ENCODE results near the gene CCNT1. TPM values are rescaled to one million over a fixed set of nuclear protein-coding genes. Genes with fewer than 3 reads are reported as not detected.
A peak's percentile ranks its signal among the peaks of the same experiment; 100 is the strongest.
"Not testable (repeated sequence)": the region's sequence is repeated elsewhere in the genome, so short reads cannot be mapped to it uniquely, and the experiment has no call there.

The CCNT1 gene
- total RNA-seq, 2 donors from 2014 or later = 87.5 to 117 TPM

DNA sequence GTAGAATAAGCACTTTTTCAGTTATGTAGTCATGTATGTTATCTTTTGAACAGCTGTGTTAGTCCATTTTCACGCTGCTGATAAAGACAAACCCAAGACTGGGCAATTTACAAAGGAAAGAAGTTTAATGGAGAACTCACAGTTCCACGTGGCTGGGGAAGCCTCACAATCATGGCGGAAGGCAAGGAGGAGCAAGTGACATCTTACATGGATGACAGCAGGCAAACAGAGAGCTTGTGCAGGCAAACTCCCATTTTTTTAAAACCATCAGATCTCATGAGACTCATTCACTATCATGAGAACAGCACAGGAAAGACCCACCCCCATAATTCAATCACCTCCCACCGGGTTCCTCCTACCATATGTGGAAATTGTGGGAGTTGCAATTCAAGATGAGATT is 2.5 kb upstream of the CCNT1 start:
- not testable (repeated sequence) for H3K27me3 Mint-ChIP-seq

DNA sequence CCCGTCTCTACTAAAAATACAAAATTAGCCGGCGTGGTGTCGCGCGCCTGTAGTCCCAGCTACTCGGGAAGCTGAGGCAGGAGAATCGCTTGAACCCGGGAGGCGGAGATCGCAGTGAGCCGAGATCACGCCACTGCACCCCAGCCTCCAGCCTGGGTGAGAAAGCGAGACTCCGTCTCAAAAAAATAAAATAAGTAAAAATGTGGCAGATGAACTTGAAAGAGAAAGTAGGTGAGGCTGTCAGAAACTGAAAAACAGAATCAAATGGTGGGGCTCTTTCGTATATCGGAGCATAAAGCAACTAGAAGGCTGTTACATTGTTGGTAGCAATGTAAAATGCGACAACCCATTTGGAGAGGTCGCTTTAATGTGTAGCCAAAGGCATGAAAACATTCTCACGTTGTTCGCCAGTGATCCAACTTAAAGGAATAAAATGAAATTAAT is 767 bp upstream of the CCNT1 start:
- Mint-ChIP-seq H3K36me3 (ENCODE audit: low read depth) (no peaks in the 10 kb centered on the region), H3K4me3 (peak overlapping the region; percentile 85), H3K4me1 (peaks cover 28% of the 10 kb centered on the region), H3K27ac (peak overlapping the region; percentile 100), H3K27me3 (no peaks in the 10 kb centered on the region)
- H3K9me3 ChIP-seq (ENCODE audit: control insufficient read depth, low read length, poor library complexity, severe bottlenecking) = no peaks in the 10 kb centered on the region
- DNase-seq = no peak
- no peak for ATAC-seq

More for the DNA sequence above, 2.5 kb upstream of the CCNT1 start:
- not testable (repeated sequence) for H3K4me3 Mint-ChIP-seq; ATAC-seq; H3K36me3 Mint-ChIP-seq (ENCODE audit: low read depth); H3K27ac Mint-ChIP-seq; H3K9me3 ChIP-seq (ENCODE audit: control insufficient read depth, low read length, poor library complexity, severe bottlenecking); DNase-seq
- peaks cover 21% of the 10 kb centered on the region for H3K4me1 Mint-ChIP-seq

GRCh38 chr12:48716168-48716492 is 377 bp downstream of the CCNT1 start:
- DNase-seq (no peak), ATAC-seq (no peak)
- Mint-ChIP-seq H3K4me3 (peak overlapping the region; percentile 85), H3K27ac (peak overlapping the region; percentile 100), H3K4me1 (peaks cover 30% of the 10 kb centered on the region), H3K27me3 (no peaks in the 10 kb centered on the region), H3K36me3 (ENCODE audit: low read depth) (no peaks in the 10 kb centered on the region)
- no peaks in the 10 kb centered on the region for H3K9me3 ChIP-seq (ENCODE audit: control insufficient read depth, low read length, poor library complexity, severe bottlenecking)

DNA sequence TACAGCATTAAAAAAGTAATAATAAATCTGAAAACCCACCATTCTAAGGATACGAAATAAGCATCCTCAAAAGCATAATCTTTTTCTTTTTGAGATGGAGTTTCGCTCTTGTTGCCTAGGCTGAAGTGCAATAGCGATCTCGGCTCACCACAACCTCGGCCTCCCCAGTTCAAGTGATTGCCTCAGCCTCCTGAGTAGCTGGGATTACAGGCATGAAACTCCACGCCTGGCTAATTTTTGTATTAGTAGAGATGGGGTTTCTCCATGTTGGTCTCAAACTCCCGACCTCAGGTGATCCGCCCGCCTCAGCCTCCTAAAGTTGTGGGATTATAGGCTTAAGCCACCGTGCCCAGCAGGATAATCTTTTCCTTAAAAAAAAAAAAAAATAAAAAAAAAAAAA is 4.3 kb downstream of the CCNT1 start:
- no peak overlapping the region for H3K27ac Mint-ChIP-seq

DNA sequence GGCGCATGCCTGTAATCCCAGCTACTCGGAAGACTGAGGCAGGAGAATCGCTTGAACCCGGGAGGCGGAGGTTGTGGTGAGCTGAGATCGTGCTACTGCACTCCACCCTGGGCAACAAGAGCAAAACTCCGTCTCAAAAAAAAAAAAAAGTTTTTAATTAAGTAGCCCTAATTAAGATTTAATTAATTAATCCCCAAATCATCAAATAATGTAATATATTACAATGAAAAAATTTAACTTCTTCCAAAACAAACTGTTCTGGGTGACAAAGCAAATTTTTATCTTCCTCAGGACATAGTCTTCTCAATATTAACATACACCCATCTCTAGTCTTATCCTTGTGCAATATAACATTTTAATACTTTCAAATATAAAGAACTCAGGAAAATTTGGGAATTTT is 17.7 kb downstream of the CCNT1 start:
- H3K4me3 Mint-ChIP-seq; H3K4me1 Mint-ChIP-seq; H3K27ac Mint-ChIP-seq; H3K36me3 Mint-ChIP-seq (ENCODE audit: low read depth); H3K9me3 ChIP-seq (ENCODE audit: control insufficient read depth, low read length, poor library complexity, severe bottlenecking); H3K27me3 Mint-ChIP-seq; ATAC-seq; DNase-seq: not testable (repeated sequence)

More for the DNA sequence above, 4.3 kb downstream of the CCNT1 start:
- H3K27me3 Mint-ChIP-seq = no peaks in the 10 kb centered on the region
- H3K4me3 Mint-ChIP-seq = no peak overlapping the region
- DNase-seq = no peak
- no peak for ATAC-seq
- no peaks in the 10 kb centered on the region for H3K36me3 Mint-ChIP-seq (ENCODE audit: low read depth)
- peaks cover 33% of the 10 kb centered on the region for H3K4me1 Mint-ChIP-seq
- no peaks in the 10 kb centered on the region for H3K9me3 ChIP-seq (ENCODE audit: control insufficient read depth, low read length, poor library complexity, severe bottlenecking)

DNA sequence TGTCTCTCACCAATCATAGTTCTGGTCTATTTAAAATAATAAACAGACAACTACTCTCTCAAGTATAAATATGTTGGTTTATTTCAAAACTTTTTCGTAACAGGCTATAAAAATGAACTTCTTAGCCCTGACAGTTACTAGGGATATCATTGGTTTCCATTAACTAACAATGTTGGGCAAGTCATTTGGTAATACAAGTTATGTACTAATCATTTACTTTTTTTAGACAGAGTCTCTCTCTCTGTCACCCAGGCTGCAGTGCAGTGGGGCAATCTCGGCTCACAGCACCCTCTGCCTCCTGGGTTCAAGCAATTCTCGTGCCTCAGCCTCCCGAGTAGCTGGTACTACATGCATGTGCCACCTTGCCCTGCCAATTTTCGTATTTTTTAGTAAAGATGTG is 19.9 kb downstream of the CCNT1 start:
- H3K9me3 ChIP-seq (ENCODE audit: control insufficient read depth, low read length, poor library complexity, severe bottlenecking) = no peaks in the 10 kb centered on the region
- H3K4me3 Mint-ChIP-seq = no peak overlapping the region
- peaks cover 10% of the 10 kb centered on the region for H3K36me3 Mint-ChIP-seq (ENCODE audit: low read depth)
- peaks cover 3% of the 10 kb centered on the region for H3K4me1 Mint-ChIP-seq
- no peak for DNase-seq
- no peak overlapping the region for H3K27ac Mint-ChIP-seq
- no peak for ATAC-seq
- no peaks in the 10 kb centered on the region for H3K27me3 Mint-ChIP-seq

DNA sequence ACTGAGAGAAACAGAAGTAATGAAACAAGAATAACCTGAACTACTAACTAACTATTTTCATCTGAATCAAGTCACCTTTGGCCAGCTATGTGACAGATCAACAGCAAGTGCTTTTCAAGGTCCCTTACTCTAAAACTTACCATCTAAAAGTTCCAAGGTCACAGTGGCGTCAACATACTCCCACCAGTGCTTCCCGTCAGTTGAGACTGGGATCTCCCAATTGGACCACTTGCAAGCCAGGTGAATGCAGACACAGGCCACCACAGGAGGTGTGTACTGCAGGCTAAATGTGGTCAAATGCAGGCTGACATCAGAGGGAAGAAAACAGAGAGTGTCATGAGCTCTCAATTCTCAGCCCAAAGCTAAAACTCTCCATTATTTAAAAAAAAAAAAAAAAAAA is 20.6 kb downstream of the CCNT1 start:
- no peaks in the 10 kb centered on the region for H3K9me3 ChIP-seq (ENCODE audit: control insufficient read depth, low read length, poor library complexity, severe bottlenecking)
- ATAC-seq = no peak
- no peak for DNase-seq
- H3K27me3 Mint-ChIP-seq = no peaks in the 10 kb centered on the region
- H3K4me3 Mint-ChIP-seq = no peak overlapping the region
- peaks cover 12% of the 10 kb centered on the region for H3K36me3 Mint-ChIP-seq (ENCODE audit: low read depth)
- H3K27ac Mint-ChIP-seq = no peak overlapping the region
- peaks cover 7% of the 10 kb centered on the region for H3K4me1 Mint-ChIP-seq

DNA sequence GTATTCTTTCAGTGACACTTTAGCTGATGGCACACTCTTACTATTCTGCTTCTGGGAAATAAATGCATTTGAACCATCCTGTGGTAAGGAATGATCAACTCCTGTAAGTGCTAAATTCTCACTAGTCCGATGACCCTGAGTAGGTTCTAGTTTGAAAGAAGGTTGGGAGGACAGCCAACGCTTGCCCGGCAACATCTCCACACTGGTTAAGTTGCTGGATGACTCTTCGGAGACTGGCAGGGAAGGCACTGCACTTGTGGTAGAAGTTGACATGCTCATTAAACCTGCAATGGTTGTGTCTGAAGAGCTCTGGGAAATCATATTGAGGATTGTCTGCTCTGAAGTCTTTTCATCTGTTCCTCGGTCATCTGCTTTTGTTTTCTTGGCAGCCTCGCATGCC is 22.5 kb downstream of the CCNT1 start:
- no peaks in the 10 kb centered on the region for H3K9me3 ChIP-seq (ENCODE audit: control insufficient read depth, low read length, poor library complexity, severe bottlenecking)
- DNase-seq = no peak
- H3K36me3 Mint-ChIP-seq (ENCODE audit: low read depth) = peaks cover 12% of the 10 kb centered on the region
- H3K4me1 Mint-ChIP-seq = peaks cover 4% of the 10 kb centered on the region
- H3K4me3 Mint-ChIP-seq = no peak overlapping the region
- ATAC-seq = no peak
- H3K27ac Mint-ChIP-seq = peak overlapping the region; percentile 39
- H3K27me3 Mint-ChIP-seq = no peaks in the 10 kb centered on the region

DNA sequence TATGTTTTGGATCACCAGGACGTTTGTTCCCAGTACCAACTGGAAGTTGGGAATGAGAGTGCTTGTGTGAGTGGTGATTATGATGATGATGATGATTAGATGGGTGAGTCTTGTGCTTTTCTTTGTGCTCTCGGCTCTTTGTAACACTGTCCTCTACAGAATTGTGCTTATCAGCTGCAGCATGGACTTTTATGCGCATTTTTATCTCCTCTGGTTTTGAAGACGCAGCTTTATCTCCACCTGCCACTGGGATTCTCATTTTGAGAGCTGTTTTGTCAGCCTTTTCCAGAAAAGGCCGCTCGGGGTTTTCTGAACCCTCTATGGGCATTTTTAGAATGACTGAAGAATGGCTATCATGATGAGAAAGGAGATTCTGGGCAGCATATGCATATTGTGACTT is 22.9 kb downstream of the CCNT1 start:
- Mint-ChIP-seq H3K36me3 (ENCODE audit: low read depth) (peaks cover 12% of the 10 kb centered on the region), H3K4me1 (peaks cover 4% of the 10 kb centered on the region), H3K27me3 (no peaks in the 10 kb centered on the region), H3K27ac (no peak overlapping the region), H3K4me3 (no peak overlapping the region)
- no peaks in the 10 kb centered on the region for H3K9me3 ChIP-seq (ENCODE audit: control insufficient read depth, low read length, poor library complexity, severe bottlenecking)
- DNase-seq = no peak
- ATAC-seq = no peak

GRCh38 chr12:48691826-48692487 is 24.6 kb downstream of the CCNT1 start:
- Mint-ChIP-seq H3K4me1 (peaks cover 4% of the 10 kb centered on the region), H3K4me3 (no peak overlapping the region), H3K36me3 (ENCODE audit: low read depth) (peaks cover 12% of the 10 kb centered on the region), H3K27me3 (no peaks in the 10 kb centered on the region), H3K27ac (peak overlapping the region; percentile 67)
- no peaks in the 10 kb centered on the region for H3K9me3 ChIP-seq (ENCODE audit: control insufficient read depth, low read length, poor library complexity, severe bottlenecking)
- DNase-seq (no peak), ATAC-seq (no peak)

DNA sequence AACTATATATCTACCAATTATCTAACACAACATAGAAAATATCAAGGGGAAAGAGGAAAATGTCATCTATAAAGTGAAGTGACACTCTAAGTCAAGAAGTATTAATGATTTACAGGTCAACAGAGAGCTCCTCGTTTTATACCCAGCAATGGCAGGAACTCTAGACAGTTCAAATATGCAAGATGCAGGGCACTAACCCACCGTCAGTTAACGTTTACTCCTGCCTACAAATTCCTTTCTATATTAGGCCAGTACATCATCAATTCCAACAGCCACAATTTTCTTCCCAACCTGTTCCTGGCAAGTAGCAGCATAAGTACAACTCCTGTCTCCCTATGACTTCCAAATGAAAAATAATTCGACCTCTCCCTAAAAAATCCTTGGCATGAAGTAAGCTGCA is 25.5 kb downstream of the CCNT1 start:
- no peaks in the 10 kb centered on the region for H3K9me3 ChIP-seq (ENCODE audit: control insufficient read depth, low read length, poor library complexity, severe bottlenecking)
- no peak for DNase-seq
- Mint-ChIP-seq H3K27ac (peak overlapping the region; percentile 67), H3K36me3 (ENCODE audit: low read depth) (peaks cover 12% of the 10 kb centered on the region), H3K4me3 (no peak overlapping the region), H3K27me3 (no peaks in the 10 kb centered on the region), H3K4me1 (peaks cover 9% of the 10 kb centered on the region)
- no peak for ATAC-seq

DNA sequence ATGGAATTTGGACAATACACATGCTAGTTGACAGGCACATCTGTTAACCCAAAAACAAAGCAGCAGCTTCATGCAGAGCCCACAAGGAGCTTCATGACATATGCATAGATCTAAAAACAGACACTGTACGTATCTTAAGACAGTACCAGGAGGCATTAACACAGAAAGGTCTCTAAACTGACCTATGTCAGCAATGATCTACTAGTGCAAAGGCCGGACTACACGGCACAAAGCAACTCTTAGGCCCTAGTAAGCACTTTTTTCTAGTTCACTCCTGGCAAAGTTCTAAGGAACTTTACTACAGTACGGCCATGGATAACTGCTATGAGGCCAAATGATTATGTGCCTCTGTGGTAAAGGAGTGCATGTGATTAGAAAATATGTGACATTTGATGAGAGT is 26.1 kb downstream of the CCNT1 start:
- H3K4me3 Mint-ChIP-seq = no peak overlapping the region
- H3K4me1 Mint-ChIP-seq = peaks cover 11% of the 10 kb centered on the region
- ATAC-seq (no peak), DNase-seq (no peak)
- H3K36me3 Mint-ChIP-seq (ENCODE audit: low read depth) = peaks cover 12% of the 10 kb centered on the region
- H3K27ac Mint-ChIP-seq = peak overlapping the region; percentile 67
- no peaks in the 10 kb centered on the region for H3K27me3 Mint-ChIP-seq
- no peaks in the 10 kb centered on the region for H3K9me3 ChIP-seq (ENCODE audit: control insufficient read depth, low read length, poor library complexity, severe bottlenecking)

DNA sequence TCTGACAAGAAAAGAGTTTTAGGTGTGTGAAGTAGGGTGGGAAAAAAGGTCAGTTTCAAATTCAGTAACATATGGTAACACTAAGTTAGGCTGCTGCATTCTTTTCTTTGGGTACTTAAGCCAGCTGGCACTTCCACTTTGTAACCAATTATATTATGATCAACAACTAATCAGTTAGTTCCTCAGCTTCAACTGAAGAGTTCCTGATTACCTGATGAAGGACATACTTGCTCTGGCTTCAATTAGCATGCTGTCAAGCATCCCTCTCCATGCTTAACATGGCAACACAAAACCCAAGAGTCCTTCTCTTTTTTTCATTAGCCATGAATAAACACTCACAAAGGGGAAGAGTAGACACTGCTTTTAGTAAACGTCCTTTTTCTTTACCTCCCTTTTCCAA is 27.7 kb downstream of the CCNT1 start:
- no peaks in the 10 kb centered on the region for H3K9me3 ChIP-seq (ENCODE audit: control insufficient read depth, low read length, poor library complexity, severe bottlenecking)
- ATAC-seq (no peak), DNase-seq (no peak)
- no peak overlapping the region for H3K27ac Mint-ChIP-seq
- H3K4me3 Mint-ChIP-seq = no peak overlapping the region
- H3K4me1 Mint-ChIP-seq = peaks cover 16% of the 10 kb centered on the region
- H3K27me3 Mint-ChIP-seq = no peaks in the 10 kb centered on the region
- peaks cover 12% of the 10 kb centered on the region for H3K36me3 Mint-ChIP-seq (ENCODE audit: low read depth)

GRCh38 chr12:48687592-48687991 is 28.9 kb downstream of the CCNT1 start:
- peaks cover 20% of the 10 kb centered on the region for H3K4me1 Mint-ChIP-seq
- peaks cover 5% of the 10 kb centered on the region for H3K36me3 Mint-ChIP-seq (ENCODE audit: low read depth)
- no peak overlapping the region for H3K27ac Mint-ChIP-seq
- no peaks in the 10 kb centered on the region for H3K9me3 ChIP-seq (ENCODE audit: control insufficient read depth, low read length, poor library complexity, severe bottlenecking)
- H3K4me3 Mint-ChIP-seq = peak overlapping the region; percentile 33
- no peaks in the 10 kb centered on the region for H3K27me3 Mint-ChIP-seq
- no peak for DNase-seq
- ATAC-seq = no peak
